Kidney (tissue), 14 donors: ENCODE results near the gene SUCLA2. TPM values are rescaled to one million over a fixed set of nuclear protein-coding genes. Genes with fewer than 3 reads are reported as not detected.
"Not testable (repeated sequence)": the region's sequence is repeated elsewhere in the genome, so short reads cannot be mapped to it uniquely, and the experiment has no call there.

Experiments
- DNase-seq, 5 donors: peaks; one replicate each; pipeline ENCODE4 v3.0.0-alpha.2; 2013 to 2020
- FAIRE-seq: peaks from 2 replicates; lab custom pipeline; 2012; peaks lifted over from hg19 to GRCh38; lab: Jason Lieb, UNC
- H3K27ac ChIP-seq, 2 donors: one replicate each; pipeline ENCODE4 v1.7.0; 2013; ENCODE audit warnings: low read depth in 2 of 2, low read length in 2 of 2, inconsistent platforms in 1 of 2
- H3K27me3 ChIP-seq: one replicate; pipeline ENCODE4 v1.7.1; 2013; ENCODE audit warnings: low read length, inconsistent platforms; ENCODE audit not compliant: control insufficient read depth, insufficient read depth
- H3K36me3 ChIP-seq, 3 donors: one replicate each; pipeline versions ENCODE4 v1.7.0 to v1.7.1; 2013; ENCODE audit warnings: low read length in 3 of 3, control low read depth in 1 of 3, inconsistent platforms in 1 of 3; ENCODE audit not compliant: insufficient read depth in 3 of 3, control insufficient read depth in 2 of 3
- H3K4me1 ChIP-seq, 3 donors: one replicate each; pipeline versions ENCODE4 v1.7.0 to v1.7.1; 2013; ENCODE audit warnings: low read length in 3 of 3, inconsistent platforms in 1 of 3, low read depth in 1 of 3; ENCODE audit not compliant: control insufficient read depth in 2 of 3, insufficient read depth in 2 of 3
- H3K4me3 ChIP-seq, 3 donors: one replicate each; pipeline versions ENCODE4 v1.7.0 to v1.8.1; 2013; ENCODE audit warnings: low read length in 3 of 3, control low read depth in 1 of 3, inconsistent platforms in 1 of 3
- H3K9ac ChIP-seq, 3 donors: one replicate each; pipeline versions ENCODE4 v1.7.0 to v1.7.1; 2013; ENCODE audit warnings: low read length in 3 of 3, control low read depth in 1 of 3, inconsistent platforms in 1 of 3
- H3K9me3 ChIP-seq, 3 donors: one replicate each; pipeline versions ENCODE4 v1.7.0 to v1.7.1; 2013; ENCODE audit warnings: low read length in 3 of 3, control low read depth in 1 of 3, inconsistent platforms in 1 of 3; ENCODE audit not compliant: control insufficient read depth in 2 of 3, insufficient read depth in 1 of 3
- CTCF ChIP-seq: IDR thresholded peaks from 3 replicates; pipeline ENCODE4 v1.5.1; 2012; ENCODE audit warnings: mild to moderate bottlenecking, moderate library complexity, borderline replicate concordance; ENCODE audit not compliant: insufficient read depth; ENCODE audit errors: extremely low read depth
- intact Hi-C: fragments of 100-400 bp; cut with DNase I; formaldehyde crosslinking; loops from one replicate; pipeline ENCODE4 v1.11.1; 2022
- polyA plus RNA-seq: library from polyadenylated mRNA; stranded (reverse); fragments of 350-450 nt; fragmentation: Illumina TruSeq; extraction: RNeasy Lipid Tissue Mini Kit (QIAGEN cat#74804); gene quantifications from one replicate; pipeline ENCODE4 v1.2.3, GENCODE V29; 2014; ENCODE audit warnings: low read depth, low replicate concordance; ENCODE audit not compliant: insufficient read depth
- total RNA-seq: library from RNA; stranded (reverse); fragmentation: NEBNext Ultra II Directional; extraction: Animal tissue kit (Norgen Biotek cat#: 25700); gene quantifications from one replicate; pipeline ENCODE4 v1.2.1, GENCODE V29; 2021
- donor health status: control.
- donor health status: control.
- donor health status: control.
- donor health status: control.
- donor health status: control.
- donor health status: DM: yes; HTN: yes; CAD: no.
- donor health status: Normal renal cell carcinoma (clear cell type).

The SUCLA2 gene
- total and polyA plus RNA-seq, 2 donors from 2014 or later = 50.7 to 70.4 TPM

GRCh38 chr13:48006396-48006795 is 5.3 kb upstream of the SUCLA2 start:
- H3K9me3 ChIP-seq = no peaks in the 10 kb centered on the region
- intact Hi-C loops = no loop called here

GRCh38 chr13:48004201-48004600 is 3.1 kb upstream of the SUCLA2 start:
- no peak for TF ChIP-seq CTCF
- H3K4me1 ChIP-seq = peaks cover 0 to 5% (median 3%) of the 10 kb centered on the region in 3 donors
- H3K9me3 ChIP-seq = no peaks in the 10 kb centered on the region
- no peaks in the 10 kb centered on the region for H3K36me3 ChIP-seq
- H3K27me3 ChIP-seq = no peaks in the 10 kb centered on the region
- intact Hi-C loops = no loop called here
- no peak for FAIRE-seq
- no peak overlapping the region for H3K27ac ChIP-seq
- H3K9ac ChIP-seq = no peak overlapping the region
- DNase-seq = no peak
- no peak overlapping the region for H3K4me3 ChIP-seq

More at GRCh38 chr13:48006396-48006795, 5.3 kb upstream of the SUCLA2 start:
- TF ChIP-seq CTCF = no peak
- DNase-seq = no peak
- no peak for FAIRE-seq
- H3K36me3 ChIP-seq = no peaks in the 10 kb centered on the region
- H3K27me3 ChIP-seq = no peaks in the 10 kb centered on the region
- H3K9ac ChIP-seq = no peak overlapping the region
- peaks cover 0 to 3% (median 0%) of the 10 kb centered on the region in 3 donors for H3K4me1 ChIP-seq
- H3K27ac ChIP-seq = no peak overlapping the region
- H3K4me3 ChIP-seq = no peak overlapping the region

GRCh38 chr13:48001999-48002398 is 926 bp upstream of the SUCLA2 start:
- intact Hi-C loops, H3K9me3 ChIP-seq, H3K9ac ChIP-seq, FAIRE-seq, H3K27ac ChIP-seq, H3K27me3 ChIP-seq, H3K36me3 ChIP-seq, H3K4me1 ChIP-seq: not testable (repeated sequence)
- H3K4me3 ChIP-seq = peak overlapping the region in 1 of 3 donors; percentile 82
- peak in 2 of 5 donors; percentile 16 to 45 for DNase-seq

GRCh38 chr13:48000559-48001113 is 437 bp downstream of the SUCLA2 start:
- Histone ChIP-seq H3K27ac (peak overlapping the region; percentile 11 to 68), H3K4me1 (peaks cover 0 to 5% (median 3%) of the 10 kb centered on the region in 3 donors), H3K4me3 (peak overlapping the region; percentile 80 to 90 (median 82)), H3K9me3 (no peaks in the 10 kb centered on the region), H3K9ac (peak overlapping the region; percentile 61 to 84 (median 77)), H3K27me3 (no peaks in the 10 kb centered on the region), H3K36me3 (no peaks in the 10 kb centered on the region)
- no peak for TF ChIP-seq CTCF
- intact Hi-C loops = no loop called here
- no peak for FAIRE-seq
- peak in 3 of 5 donors; percentile 40 to 81 (median 58) for DNase-seq
